SU-DHL-6 (cell line): ENCODE measurements around the gene CTAGE1.

Experiments used
- CTCF ChIP-seq: fragments of 200-600 bp; sonication (generic); IDR thresholded peaks from one replicate; pipeline ENCODE4 v1.5.1; 2017; ENCODE audit warnings: antibody characterized with exemption, mild to moderate bottlenecking, low read length, moderate library complexity; ENCODE audit not compliant: insufficient read depth, poor library complexity, severe bottlenecking
- EZH2phosphoT487 ChIP-seq: fragments of 200-600 bp; sonication (generic), shearing (Covaris generic); conservative IDR thresholded peaks from 2 replicates; pipeline ENCODE4 v1.6.1; 2018; ENCODE audit warnings: mild to moderate bottlenecking, antibody characterized with exemption, low read length, moderate library complexity, mixed read lengths

DNA sequence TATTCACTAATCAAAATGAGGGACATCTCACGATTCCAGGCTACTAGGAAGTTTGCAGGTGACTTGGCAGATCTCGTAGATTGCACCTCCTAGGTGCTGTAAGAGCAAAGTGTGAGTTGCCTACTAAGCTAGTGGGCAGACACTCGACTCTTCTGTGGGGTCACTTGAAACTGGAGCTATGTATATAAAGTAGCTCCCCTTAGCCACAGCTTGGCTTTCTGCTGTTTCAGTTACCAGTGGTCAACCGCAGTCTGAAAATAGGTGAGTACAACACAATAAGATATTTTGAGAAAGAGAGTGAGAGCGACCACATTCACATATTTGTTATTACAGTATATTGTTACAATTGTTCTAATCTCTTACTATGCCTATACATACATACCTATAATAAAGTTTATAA is 23.3 kb downstream of the CTAGE1 start:
- no peak for TF ChIP-seq CTCF
- no peak for TF ChIP-seq EZH2phosphoT487
